ENCODE data around the gene ZNF205. TPM values are rescaled to one million over a fixed set of nuclear protein-coding genes. Genes with fewer than 3 reads are reported as not detected.
"Not testable (repeated sequence)": the region's sequence is repeated elsewhere in the genome, so short reads cannot be mapped to it uniquely, and the experiment has no call there.

Gene ZNF205
- total RNA-seq, 4 donors from 2014 or later = 7.1 to 16.1 (median 9.7) TPM

GRCh38 chr16:3076577-3076976 lies 35.8 kb upstream of the ZNF205 start:
- no peak for DNase-seq (ENCODE audit: low spot score)
- ATAC-seq (ENCODE audit: low FRiP score) = no peak

DNA sequence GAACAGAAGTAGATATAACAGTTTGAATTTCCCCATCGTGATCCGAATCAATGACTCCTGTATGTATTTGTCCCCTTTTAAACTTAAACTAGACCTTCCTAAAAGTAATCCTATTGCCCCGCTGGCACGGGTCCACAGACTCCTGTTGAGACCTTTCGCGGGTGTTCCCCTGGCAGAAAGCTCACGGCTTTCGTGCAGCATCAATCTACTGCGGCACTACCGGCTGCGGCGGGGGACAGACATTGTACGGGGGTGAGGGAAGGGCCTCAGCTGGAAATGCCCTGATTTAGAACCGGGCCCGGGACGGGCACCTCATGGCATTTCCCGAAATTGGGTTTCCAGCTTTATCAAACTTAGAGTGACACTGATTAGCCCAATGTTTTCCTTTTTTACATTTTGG lies 32.4 kb upstream of the ZNF205 start:
- no peak for DNase-seq (ENCODE audit: low spot score)
- ATAC-seq (ENCODE audit: low FRiP score) = no peak
- TF ChIP-seq, protein P1, sequence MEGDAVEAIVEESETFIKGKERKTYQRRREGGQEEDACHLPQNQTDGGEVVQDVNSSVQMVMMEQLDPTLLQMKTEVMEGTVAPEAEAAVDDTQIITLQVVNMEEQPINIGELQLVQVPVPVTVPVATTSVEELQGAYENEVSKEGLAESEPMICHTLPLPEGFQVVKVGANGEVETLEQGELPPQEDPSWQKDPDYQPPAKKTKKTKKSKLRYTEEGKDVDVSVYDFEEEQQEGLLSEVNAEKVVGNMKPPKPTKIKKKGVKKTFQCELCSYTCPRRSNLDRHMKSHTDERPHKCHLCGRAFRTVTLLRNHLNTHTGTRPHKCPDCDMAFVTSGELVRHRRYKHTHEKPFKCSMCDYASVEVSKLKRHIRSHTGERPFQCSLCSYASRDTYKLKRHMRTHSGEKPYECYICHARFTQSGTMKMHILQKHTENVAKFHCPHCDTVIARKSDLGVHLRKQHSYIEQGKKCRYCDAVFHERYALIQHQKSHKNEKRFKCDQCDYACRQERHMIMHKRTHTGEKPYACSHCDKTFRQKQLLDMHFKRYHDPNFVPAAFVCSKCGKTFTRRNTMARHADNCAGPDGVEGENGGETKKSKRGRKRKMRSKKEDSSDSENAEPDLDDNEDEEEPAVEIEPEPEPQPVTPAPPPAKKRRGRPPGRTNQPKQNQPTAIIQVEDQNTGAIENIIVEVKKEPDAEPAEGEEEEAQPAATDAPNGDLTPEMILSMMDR (IDR thresholded peaks at IDR 0.05) = no peak

More at GRCh38 chr16:3076577-3076976, 35.8 kb upstream of the ZNF205 start:
- TF ChIP-seq, protein P1 (IDR thresholded peaks at IDR 0.05) = no peak

DNA sequence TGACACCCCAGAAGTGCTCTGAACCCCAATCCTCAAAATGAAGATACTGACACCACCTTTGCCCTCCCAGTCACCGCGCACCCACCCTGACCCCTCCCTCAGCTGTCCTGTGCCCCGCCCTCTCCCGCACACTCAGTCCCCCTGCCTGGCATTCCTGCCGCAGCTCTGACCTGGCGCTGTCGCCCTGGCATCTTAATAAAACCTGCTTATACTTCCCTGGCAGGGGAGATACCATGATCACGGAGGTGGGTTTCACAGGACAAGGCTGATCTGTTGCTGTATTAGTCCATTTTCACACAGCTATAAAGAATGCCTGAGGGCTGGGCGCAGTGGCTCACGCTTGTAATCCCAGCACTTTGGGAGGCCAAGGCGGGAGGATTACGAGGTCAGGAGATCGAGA lies 30.4 kb upstream of the ZNF205 start:
- not testable (repeated sequence) for DNase-seq (ENCODE audit: low spot score)

DNA sequence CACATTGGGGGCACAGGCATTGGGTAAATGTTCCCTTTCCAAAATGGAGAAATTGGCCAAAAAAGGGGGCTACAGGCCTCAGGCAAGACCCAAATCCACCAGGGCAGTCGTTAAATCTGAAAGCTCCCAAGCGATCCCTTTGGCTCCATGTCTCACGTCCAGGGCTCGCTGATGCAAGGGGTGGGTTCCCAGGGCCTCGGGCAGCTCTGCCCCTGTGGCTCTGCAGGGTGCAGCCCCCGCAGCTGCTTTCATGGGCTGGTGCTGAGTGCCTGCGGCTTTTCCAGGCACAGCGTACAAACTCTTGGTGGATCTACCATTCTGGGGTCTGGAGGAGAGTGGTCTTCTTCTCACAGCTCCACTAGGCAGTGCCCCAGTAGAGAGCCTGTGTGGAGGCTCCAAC lies 29.0 kb upstream of the ZNF205 start:
- DNase-seq (ENCODE audit: low spot score); ATAC-seq (ENCODE audit: low FRiP score): not testable (repeated sequence)

More for the DNA sequence above, 30.4 kb upstream of the ZNF205 start:
- not testable (repeated sequence) for ATAC-seq (ENCODE audit: low FRiP score)

GRCh38 chr16:3084491-3084890 lies 27.9 kb upstream of the ZNF205 start:
- no peak for ATAC-seq (ENCODE audit: low FRiP score)
- DNase-seq (ENCODE audit: low spot score) = no peak
- TF ChIP-seq, protein P1 (IDR thresholded peaks at IDR 0.05) = no peak

- ATAC-seq (ENCODE audit: low FRiP score) (no peak), DNase-seq (ENCODE audit: low spot score) (no peak)
- TF ChIP-seq, protein P1 (IDR thresholded peaks at IDR 0.05) = no peak
These were observed 27.3 kb upstream of the ZNF205 start for GRCh38 chr16:3084969-3085670.

GRCh38 chr16:3085868-3086595 lies 26.4 kb upstream of the ZNF205 start:
- no peak for ATAC-seq (ENCODE audit: low FRiP score)
- no peak for DNase-seq (ENCODE audit: low spot score)
- TF ChIP-seq, protein P1 (IDR thresholded peaks at IDR 0.05) = no peak

Measured in omental fat pad (tissue), 4 donors.